GM12864 (cell line): ENCODE results near the gene MED12L.

Experiments
- DNase-seq: peaks from one replicate; pipeline ENCODE4 v3.0.0-alpha.2; 2011; ENCODE audit warnings: low read depth
- H3K4me3 ChIP-seq: 2 replicates; pipeline ENCODE4 v1.5.1; 2011; ENCODE audit warnings: mild to moderate bottlenecking, low read depth, low read length, control low read depth
- CTCF ChIP-seq: IDR thresholded peaks from 2 replicates; pipeline ENCODE4 v1.5.1; 2011; ENCODE audit warnings: low read depth, mild to moderate bottlenecking, moderate library complexity, low read length, control low read depth, inconsistent platforms; ENCODE audit errors: missing control alignments

The MED12L gene

GRCh38 chr3:151423091-151423490 lies 337.6 kb downstream of the MED12L start:
- no peak for TF ChIP-seq CTCF
- no peak for DNase-seq
- H3K4me3 ChIP-seq = no peak overlapping the region

- no peak overlapping the region for H3K4me3 ChIP-seq
- no peak for TF ChIP-seq CTCF
- no peak for DNase-seq
Measured at GRCh38 chr3:151425627-151426340, 340.3 kb downstream of the MED12L start.

- peak; percentile 49 for TF ChIP-seq CTCF
- no peak for DNase-seq
- no peak overlapping the region for H3K4me3 ChIP-seq
Measured at GRCh38 chr3:151426341-151426657, 340.8 kb downstream of the MED12L start.

GRCh38 chr3:151428386-151428785 lies 342.9 kb downstream of the MED12L start:
- no peak for DNase-seq
- H3K4me3 ChIP-seq = no peak overlapping the region
- TF ChIP-seq CTCF = no peak

GRCh38 chr3:151430821-151431484 lies 345.5 kb downstream of the MED12L start:
- no peak overlapping the region for H3K4me3 ChIP-seq
- DNase-seq = no peak
- TF ChIP-seq CTCF = no peak

- no peak for DNase-seq
- H3K4me3 ChIP-seq = no peak overlapping the region
- TF ChIP-seq CTCF = no peak
Measured at GRCh38 chr3:151431940-151432339, 346.5 kb downstream of the MED12L start.
